ENCODE measurements around the gene CWC27.
"Not testable (repeated sequence)": the region's sequence is repeated elsewhere in the genome, so short reads cannot be mapped to it uniquely, and the experiment has no call there.

CWC27 gene

GRCh38 chr5:64923151-64923685 is 154.5 kb downstream of the CWC27 start:
- no peak for DNase-seq (ENCODE audit: low read depth)
- no peak overlapping the region for H3K4me3 ChIP-seq (ENCODE audit: low read length)
- TF ChIP-seq, protein P1, sequence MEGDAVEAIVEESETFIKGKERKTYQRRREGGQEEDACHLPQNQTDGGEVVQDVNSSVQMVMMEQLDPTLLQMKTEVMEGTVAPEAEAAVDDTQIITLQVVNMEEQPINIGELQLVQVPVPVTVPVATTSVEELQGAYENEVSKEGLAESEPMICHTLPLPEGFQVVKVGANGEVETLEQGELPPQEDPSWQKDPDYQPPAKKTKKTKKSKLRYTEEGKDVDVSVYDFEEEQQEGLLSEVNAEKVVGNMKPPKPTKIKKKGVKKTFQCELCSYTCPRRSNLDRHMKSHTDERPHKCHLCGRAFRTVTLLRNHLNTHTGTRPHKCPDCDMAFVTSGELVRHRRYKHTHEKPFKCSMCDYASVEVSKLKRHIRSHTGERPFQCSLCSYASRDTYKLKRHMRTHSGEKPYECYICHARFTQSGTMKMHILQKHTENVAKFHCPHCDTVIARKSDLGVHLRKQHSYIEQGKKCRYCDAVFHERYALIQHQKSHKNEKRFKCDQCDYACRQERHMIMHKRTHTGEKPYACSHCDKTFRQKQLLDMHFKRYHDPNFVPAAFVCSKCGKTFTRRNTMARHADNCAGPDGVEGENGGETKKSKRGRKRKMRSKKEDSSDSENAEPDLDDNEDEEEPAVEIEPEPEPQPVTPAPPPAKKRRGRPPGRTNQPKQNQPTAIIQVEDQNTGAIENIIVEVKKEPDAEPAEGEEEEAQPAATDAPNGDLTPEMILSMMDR (conservative IDR thresholded peaks at IDR 0.05; ENCODE audit: low read depth, low read length), result no peak

GRCh38 chr5:64925123-64925522 is 156.4 kb downstream of the CWC27 start:
- TF ChIP-seq, protein P1 (conservative IDR thresholded peaks at IDR 0.05; ENCODE audit: low read depth, low read length), result no peak

GRCh38 chr5:64929833-64930232 is 161.1 kb downstream of the CWC27 start:
- no peak for DNase-seq (ENCODE audit: low read depth)
- no peak overlapping the region for H3K4me3 ChIP-seq (ENCODE audit: low read length)
- TF ChIP-seq, protein P1 (conservative IDR thresholded peaks at IDR 0.05; ENCODE audit: low read depth, low read length), result no peak

More at GRCh38 chr5:64925123-64925522, 156.4 kb downstream of the CWC27 start:
- DNase-seq (ENCODE audit: low read depth), result no peak
- no peak overlapping the region for H3K4me3 ChIP-seq (ENCODE audit: low read length)

DNA sequence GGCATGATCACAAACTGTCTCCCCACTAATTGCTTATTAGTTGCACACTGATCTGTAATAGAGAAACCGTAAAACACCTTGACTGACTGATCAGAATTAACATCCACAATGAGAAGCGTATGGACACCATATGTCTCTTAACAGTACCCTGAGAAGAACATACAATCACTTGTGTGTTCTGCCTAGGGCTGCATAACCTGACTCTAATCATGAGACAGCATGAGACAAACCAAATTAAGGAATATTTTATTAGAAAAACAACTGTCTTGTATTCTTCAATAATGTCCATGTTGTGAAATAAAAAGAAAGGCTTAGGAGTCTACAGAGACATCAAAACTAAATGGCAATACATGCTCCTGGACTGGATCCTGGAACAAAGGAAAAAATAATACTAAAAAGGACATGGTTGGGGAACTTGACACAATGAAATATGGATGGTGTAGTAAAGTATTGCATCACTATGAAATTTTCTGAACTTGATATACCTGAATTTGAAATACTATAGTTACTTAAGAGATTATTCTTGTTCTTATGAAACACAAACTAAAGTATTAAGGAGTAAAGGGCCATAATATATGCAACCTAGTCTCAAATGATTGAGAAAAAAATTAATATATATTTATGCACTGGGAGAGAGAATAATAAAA is 162.1 kb downstream of the CWC27 start:
- no peak for DNase-seq (ENCODE audit: low read depth)
- TF ChIP-seq, protein P1 (conservative IDR thresholded peaks at IDR 0.05; ENCODE audit: low read depth, low read length), result no peak
- H3K4me3 ChIP-seq (ENCODE audit: low read length), result no peak overlapping the region

GRCh38 chr5:64939422-64939771 is 170.7 kb downstream of the CWC27 start:
- H3K4me3 ChIP-seq (ENCODE audit: low read length); DNase-seq (ENCODE audit: low read depth): not testable (repeated sequence)

DNA sequence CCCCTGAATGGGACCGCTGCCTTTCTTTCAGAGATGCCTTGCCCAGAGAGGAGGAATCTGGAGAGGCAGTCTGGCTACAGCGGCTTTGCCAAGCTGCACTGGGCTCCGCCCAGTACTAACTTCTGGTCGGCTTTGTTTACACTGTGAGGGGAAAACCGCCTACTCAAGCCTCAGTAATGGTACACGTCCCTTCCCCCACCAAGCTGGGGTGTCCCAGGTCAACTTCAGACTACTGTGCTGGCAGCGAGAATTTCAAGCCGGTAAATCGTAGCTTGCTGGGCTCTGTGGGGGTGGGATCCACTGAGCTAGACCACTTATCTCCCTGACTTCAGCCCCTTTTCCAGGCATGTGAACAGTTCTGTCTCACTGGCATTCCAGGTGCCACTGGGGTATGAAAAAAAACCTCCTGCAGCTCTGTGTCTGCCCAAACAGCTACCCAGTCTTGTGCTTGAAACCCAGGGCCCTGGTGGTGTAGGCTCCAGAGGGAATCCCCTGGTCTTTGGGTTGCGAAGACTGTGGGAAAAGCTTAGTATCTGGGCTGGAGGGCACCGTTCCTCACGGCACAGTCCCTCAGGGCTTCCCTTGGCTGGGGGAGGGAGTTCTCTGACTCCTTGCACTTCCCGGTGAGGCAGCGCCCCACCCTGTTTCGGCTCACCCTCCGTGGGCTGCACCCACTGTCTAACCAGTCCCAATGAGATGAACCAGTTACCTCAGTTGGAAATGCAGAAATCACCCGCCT is 171.2 kb downstream of the CWC27 start:
- TF ChIP-seq, protein P1 (conservative IDR thresholded peaks at IDR 0.05; ENCODE audit: low read depth, low read length), result no peak
- no peak for DNase-seq (ENCODE audit: low read depth)
- no peak overlapping the region for H3K4me3 ChIP-seq (ENCODE audit: low read length)

- H3K4me3 ChIP-seq (ENCODE audit: low read length), result no peak overlapping the region
- TF ChIP-seq, protein P1 (conservative IDR thresholded peaks at IDR 0.05; ENCODE audit: low read depth, low read length), result no peak
- no peak for DNase-seq (ENCODE audit: low read depth)
Observed at GRCh38 chr5:64942460-64942859, 173.7 kb downstream of the CWC27 start.
